Breast epithelium (tissue), 3 donors: Measurements from ENCODE around the gene ROR1.

Experiments
- CTCF ChIP-seq, 3 donors: fragments of 450-650 bp; IDR thresholded peaks; one replicate each; pipeline ENCODE4 v1.5.1; 2016 to 2017; ENCODE audit warnings: antibody characterized with exemption in 3 of 3, mild to moderate bottlenecking in 3 of 3, moderate library complexity in 3 of 3
- POLR2A ChIP-seq: fragments of 450-650 bp; IDR thresholded peaks from one replicate; pipeline ENCODE4 v1.6.1; 2016; ENCODE audit warnings: antibody characterized with exemption, mild to moderate bottlenecking, moderate library complexity

DNA sequence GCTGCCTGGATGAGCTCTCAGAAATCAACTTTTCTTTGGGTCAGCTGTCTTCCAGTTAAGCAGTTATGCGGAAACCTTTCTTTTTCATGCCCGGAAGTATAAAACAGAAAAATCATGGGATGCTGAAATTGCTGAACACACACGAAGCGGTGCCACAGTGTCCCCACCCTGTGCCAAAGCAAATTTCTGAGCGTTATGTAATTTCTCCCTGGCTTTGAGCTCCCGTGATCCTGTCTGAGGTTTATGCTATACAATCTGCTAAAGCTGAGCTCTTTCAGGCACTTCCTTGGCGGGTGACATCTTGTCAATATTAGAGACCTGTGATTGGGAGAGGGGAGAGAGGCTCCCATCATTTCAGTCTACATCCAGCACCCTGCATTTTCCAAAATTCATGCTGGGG, 201.7 kb downstream of the ROR1 start:
- TF ChIP-seq CTCF (IDR thresholded peaks at IDR 0.05) (no peak), POLR2A (no peak)
